ENCODE measurements around the gene CNTNAP1.

The CNTNAP1 gene

DNA sequence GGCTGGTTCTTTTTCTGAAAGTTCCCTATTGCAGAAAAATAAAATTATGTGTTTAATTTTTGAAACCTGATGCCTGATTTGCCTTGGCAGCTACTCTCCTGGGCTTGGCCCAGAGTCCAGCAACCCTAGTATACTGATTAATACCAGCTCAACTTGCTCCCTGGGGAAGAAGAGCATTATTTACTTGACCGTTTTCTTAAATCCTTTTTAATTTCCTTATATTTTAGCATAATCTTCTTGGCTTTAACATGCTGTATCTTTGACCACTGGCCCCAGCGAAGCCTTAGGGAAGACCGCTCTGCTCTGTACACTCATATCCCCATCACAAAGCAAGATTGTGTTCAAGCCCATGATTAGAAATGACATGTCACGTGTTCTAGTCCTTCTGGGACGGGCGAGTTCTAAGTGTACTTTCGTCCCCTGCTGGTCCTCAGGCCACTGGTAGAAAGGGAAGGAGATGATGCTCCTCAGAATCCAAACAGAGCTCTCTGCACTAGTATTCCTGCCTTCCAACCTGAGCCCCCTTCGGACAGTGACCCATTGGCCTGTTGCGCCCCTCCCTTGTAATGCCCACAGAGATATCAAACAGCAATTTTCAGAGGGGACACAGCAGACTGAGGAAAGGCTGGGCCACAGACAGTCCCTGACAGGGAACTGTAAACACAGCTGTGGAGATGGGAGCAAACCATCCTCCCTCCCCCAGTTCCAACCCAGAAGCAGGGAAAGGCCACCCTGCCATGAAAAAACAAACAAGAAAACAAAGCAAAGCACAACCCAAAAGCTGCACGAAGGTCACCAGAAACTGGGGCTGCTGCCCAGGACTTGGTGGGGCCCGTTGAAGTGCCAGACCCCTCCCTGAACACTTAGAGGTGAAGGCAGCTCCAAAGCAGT, 66.8 kb downstream of the CNTNAP1 start:
- no peak overlapping the region for H3K4me3 Mint-ChIP-seq
- ATAC-seq (ENCODE audit: low read depth) (no peak), DNase-seq (ENCODE audit: low spot score in 2 of 2) (no peak)
- H3K27ac Mint-ChIP-seq = no peak overlapping the region
- no peaks in the 10 kb centered on the region for H3K36me3 Mint-ChIP-seq
- peaks cover 3% of the 10 kb centered on the region for H3K4me1 Mint-ChIP-seq
- H3K27me3 Mint-ChIP-seq = peaks cover 10% of the 10 kb centered on the region
- no peaks in the 10 kb centered on the region for H3K9me3 Mint-ChIP-seq
